ENCODE results near the gene HOMER2. TPM values are rescaled to one million over a fixed set of nuclear protein-coding genes. Genes with fewer than 3 reads are reported as not detected.

The HOMER2 gene
- total RNA-seq, 1 donor from 2014 or later, result 18.2 TPM

DNA sequence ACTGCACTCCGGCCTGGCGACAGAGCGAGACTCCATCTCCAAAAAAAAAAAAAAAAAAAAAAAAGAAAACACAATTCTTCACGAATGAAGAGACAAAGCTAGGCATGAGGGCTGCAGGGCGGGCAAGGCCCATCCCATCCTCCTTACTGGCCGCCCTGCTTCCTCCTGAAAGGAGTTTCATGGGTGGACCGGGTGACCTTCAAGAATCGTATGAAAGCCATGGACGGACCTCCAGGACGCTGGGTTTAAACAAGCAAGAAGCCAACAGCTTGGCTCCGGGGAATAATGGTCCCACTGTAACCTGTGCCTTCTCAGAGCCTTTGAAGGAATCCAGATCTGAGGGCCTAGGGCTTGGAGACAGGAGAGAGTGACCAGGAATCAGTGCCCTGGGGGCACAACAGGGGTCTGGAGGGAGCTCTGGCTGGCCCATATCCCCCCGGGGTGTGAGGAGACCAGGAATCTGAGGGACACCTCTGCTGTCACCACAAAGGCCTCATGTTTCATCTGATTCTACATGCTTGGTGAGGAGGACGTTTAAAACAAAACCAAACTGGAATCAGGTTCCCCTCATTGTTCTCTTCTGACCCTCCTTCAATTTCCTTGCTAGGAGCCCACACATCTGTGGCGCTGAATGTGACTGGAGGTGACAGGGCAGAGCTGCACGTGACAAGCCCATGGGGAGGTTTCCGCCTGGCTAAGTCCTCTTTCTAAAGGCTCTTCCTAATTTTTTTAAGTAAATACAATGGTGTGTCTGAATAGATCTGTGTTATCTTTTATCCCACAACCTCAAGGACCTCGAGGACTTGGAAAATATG is 97.0 kb downstream of the HOMER2 start:
- Histone ChIP-seq H3K27me3 (no peaks in the 10 kb centered on the region), H3K36me3 (no peaks in the 10 kb centered on the region), H3K4me3 (no peak overlapping the region), H3K9me3 (no peaks in the 10 kb centered on the region), H3K4me1 (no peaks in the 10 kb centered on the region), H3K27ac (no peak overlapping the region)
- intact Hi-C loops (cut with DNase I), result no loop called here
- no peak for TF ChIP-seq POLR2A (IDR thresholded peaks at IDR 0.05)
- TF ChIP-seq, protein P1, sequence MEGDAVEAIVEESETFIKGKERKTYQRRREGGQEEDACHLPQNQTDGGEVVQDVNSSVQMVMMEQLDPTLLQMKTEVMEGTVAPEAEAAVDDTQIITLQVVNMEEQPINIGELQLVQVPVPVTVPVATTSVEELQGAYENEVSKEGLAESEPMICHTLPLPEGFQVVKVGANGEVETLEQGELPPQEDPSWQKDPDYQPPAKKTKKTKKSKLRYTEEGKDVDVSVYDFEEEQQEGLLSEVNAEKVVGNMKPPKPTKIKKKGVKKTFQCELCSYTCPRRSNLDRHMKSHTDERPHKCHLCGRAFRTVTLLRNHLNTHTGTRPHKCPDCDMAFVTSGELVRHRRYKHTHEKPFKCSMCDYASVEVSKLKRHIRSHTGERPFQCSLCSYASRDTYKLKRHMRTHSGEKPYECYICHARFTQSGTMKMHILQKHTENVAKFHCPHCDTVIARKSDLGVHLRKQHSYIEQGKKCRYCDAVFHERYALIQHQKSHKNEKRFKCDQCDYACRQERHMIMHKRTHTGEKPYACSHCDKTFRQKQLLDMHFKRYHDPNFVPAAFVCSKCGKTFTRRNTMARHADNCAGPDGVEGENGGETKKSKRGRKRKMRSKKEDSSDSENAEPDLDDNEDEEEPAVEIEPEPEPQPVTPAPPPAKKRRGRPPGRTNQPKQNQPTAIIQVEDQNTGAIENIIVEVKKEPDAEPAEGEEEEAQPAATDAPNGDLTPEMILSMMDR (IDR thresholded peaks at IDR 0.05), result no peak
- no peak for TF ChIP-seq POLR2AphosphoS5 (IDR thresholded peaks at IDR 0.05; ENCODE audit: insufficient read depth in 1 of 2, low read depth in 1 of 2)
- DNase-seq (ENCODE audit: extremely low spot score in 2 of 2), result no peak

DNA sequence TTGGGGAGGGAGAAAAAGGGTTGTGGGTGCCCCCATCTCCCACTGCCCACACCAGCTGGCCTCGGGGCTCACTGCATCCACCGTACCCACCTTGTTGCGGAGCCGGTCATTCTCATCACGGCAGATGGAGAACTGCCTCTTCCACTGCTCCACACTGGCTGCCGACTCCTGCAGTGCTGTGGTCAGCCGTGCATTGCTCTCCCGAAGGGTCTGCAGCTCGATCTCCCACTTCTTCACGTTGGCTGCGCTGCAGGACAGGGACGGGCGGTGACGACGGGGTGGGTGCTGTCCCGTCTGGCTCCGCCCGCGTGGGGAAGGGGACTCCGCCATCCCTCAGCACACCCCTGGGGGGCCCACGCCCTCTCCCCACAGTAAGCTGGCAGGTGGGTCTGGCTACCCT is 98.0 kb downstream of the HOMER2 start:
- DNase-seq (ENCODE audit: extremely low spot score in 2 of 2), result no peak
- Histone ChIP-seq H3K4me1 (no peaks in the 10 kb centered on the region), H3K27ac (no peak overlapping the region), H3K27me3 (no peaks in the 10 kb centered on the region), H3K36me3 (no peaks in the 10 kb centered on the region), H3K4me3 (no peak overlapping the region), H3K9me3 (no peaks in the 10 kb centered on the region)
- no peak for TF ChIP-seq POLR2A (IDR thresholded peaks at IDR 0.05)
- TF ChIP-seq, protein P1 (IDR thresholded peaks at IDR 0.05), result no peak
- no peak for TF ChIP-seq POLR2AphosphoS5 (IDR thresholded peaks at IDR 0.05; ENCODE audit: insufficient read depth in 1 of 2, low read depth in 1 of 2)
- intact Hi-C loops (cut with DNase I), result no loop called here

DNA sequence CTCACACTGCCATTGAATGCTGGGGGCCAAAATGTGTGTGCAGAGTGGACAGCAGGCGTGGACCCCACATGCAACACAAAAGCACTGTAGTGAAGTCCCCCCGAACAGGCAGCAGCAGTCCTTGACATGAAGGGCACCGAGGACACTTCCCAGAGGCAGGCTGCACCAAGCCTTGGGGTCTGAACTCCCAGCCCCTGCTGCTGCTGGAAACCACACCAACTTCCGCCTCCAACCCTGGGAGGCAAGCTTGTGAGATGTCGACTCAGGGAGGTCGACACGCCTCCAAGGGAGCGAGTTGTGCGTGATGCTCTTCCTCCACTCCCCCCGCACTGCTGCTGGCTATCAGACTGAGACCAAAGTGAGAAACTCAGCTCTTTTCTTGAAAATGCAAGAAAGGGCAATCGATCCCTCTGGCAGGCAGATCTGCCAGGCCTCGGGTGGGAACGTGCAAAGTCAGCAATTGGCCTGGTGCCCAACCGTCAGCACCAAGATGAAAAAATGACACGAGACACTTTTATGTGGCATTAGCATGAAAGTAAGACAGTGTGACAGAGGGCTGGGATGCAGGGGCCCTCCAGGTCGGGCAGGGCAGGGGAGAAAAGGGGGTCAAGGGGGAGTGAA is 99.5 kb downstream of the HOMER2 start:
- intact Hi-C loops (cut with DNase I), result no loop called here
- Histone ChIP-seq H3K27ac (no peak overlapping the region), H3K27me3 (no peaks in the 10 kb centered on the region), H3K9me3 (no peaks in the 10 kb centered on the region), H3K4me1 (no peaks in the 10 kb centered on the region), H3K4me3 (no peak overlapping the region), H3K36me3 (no peaks in the 10 kb centered on the region)
- no peak for DNase-seq (ENCODE audit: extremely low spot score in 2 of 2)
- TF ChIP-seq POLR2AphosphoS5 (IDR thresholded peaks at IDR 0.05; ENCODE audit: insufficient read depth in 1 of 2, low read depth in 1 of 2), result no peak

DNA sequence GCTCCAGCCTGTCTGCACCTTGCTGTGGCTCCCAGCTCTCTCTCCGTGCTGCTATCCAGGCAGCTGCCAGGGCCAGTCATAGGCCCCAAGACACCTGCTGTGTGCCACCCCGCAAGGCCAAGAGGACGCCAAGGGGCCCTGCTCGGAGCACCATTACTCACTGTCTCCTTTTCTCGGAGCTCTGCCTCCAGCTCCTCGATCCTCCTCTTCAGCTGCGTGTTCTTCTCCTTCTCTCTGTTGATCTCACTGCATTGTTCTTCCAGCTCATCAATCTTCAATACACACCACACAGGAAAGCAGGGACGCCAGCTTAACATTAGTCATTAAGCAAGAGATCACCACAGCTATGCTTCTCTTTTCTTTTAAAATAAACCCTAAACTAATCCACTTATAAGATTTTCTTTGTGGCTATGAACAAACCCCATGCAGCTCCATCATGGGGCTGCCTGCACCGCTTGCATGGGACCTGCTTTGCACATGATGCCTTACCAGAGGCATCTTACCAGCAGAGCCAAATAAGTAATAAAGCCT is 100.5 kb downstream of the HOMER2 start:
- Histone ChIP-seq H3K4me3 (no peak overlapping the region), H3K27me3 (no peaks in the 10 kb centered on the region), H3K36me3 (no peaks in the 10 kb centered on the region), H3K27ac (no peak overlapping the region), H3K9me3 (no peaks in the 10 kb centered on the region), H3K4me1 (no peaks in the 10 kb centered on the region)
- TF ChIP-seq, protein P1 (IDR thresholded peaks at IDR 0.05), result no peak
- TF ChIP-seq POLR2AphosphoS5 (IDR thresholded peaks at IDR 0.05; ENCODE audit: insufficient read depth in 1 of 2, low read depth in 1 of 2) (no peak), POLR2A (IDR thresholded peaks at IDR 0.05) (no peak)
- intact Hi-C loops (cut with DNase I), result no loop called here
- no peak for DNase-seq (ENCODE audit: extremely low spot score in 2 of 2)

DNA sequence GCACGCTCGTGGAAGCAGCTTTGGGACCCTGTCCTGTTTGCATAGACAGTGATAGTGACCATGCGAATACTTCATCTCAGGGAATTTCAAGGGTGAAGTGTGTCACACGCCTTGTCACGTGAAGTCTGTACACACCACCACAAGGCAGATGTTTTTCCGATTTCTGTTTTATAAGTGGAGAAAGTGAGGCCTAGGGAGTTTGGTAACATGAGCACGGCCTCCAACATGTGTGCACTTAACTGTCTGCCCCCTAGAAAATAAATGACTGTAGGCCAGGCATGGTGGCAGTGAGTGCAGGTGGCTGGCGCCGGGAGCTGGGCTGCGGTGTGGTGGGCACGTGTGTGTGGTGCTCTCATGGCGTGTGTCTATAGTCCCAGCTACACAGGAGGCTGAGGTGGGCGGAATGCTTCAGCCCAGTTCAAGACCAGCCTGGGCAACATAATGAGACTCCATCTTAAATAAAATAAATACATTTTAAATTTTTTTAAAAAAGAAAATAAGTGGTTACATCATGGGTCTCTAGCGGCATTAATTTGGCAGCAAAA is 101.1 kb downstream of the HOMER2 start:
- Histone ChIP-seq H3K4me1 (no peaks in the 10 kb centered on the region), H3K27me3 (no peaks in the 10 kb centered on the region), H3K27ac (no peak overlapping the region), H3K4me3 (no peak overlapping the region), H3K9me3 (no peaks in the 10 kb centered on the region), H3K36me3 (no peaks in the 10 kb centered on the region)
- TF ChIP-seq POLR2AphosphoS5 (IDR thresholded peaks at IDR 0.05; ENCODE audit: insufficient read depth in 1 of 2, low read depth in 1 of 2), result no peak
- no peak for TF ChIP-seq POLR2A (IDR thresholded peaks at IDR 0.05)
- TF ChIP-seq, protein P1 (IDR thresholded peaks at IDR 0.05), result no peak
- intact Hi-C loops (cut with DNase I), result no loop called here
- DNase-seq (ENCODE audit: extremely low spot score in 2 of 2), result no peak

Data from vagina (tissue), 2 donors.